Keratinocyte (primary cell): ENCODE data around the gene LRRC18. TPM values are rescaled to one million over a fixed set of nuclear protein-coding genes. Genes with fewer than 3 reads are reported as not detected.

ENCODE experiments used
- DNase-seq: peaks from one replicate; pipeline ENCODE4 v3.0.0-alpha.2; 2011; ENCODE audit warnings: low read depth, missing footprints, low spot score
- FAIRE-seq: peaks from 2 replicates; lab custom pipeline; 2011; peaks lifted over from hg19 to GRCh38; lab: Jason Lieb, UNC
- H2AFZ ChIP-seq: 2 replicates; pipeline ENCODE4 v1.6.0; 2012; ENCODE audit warnings: low read length, control low read depth, inconsistent platforms; ENCODE audit not compliant: control insufficient read depth
- H3K27ac ChIP-seq: 2 replicates; pipeline ENCODE4 v1.5.1; 2011; ENCODE audit warnings: low read length; ENCODE audit not compliant: control insufficient read depth, insufficient read depth
- H3K27me3 ChIP-seq: 3 replicates; pipeline ENCODE4 v1.6.0; 2011; ENCODE audit warnings: low read length; ENCODE audit not compliant: control insufficient read depth, insufficient read depth; ENCODE audit errors: extremely low read depth
- H3K36me3 ChIP-seq, 2 experiments: 2 replicates in 1 of 2; 3 replicates in 1 of 2; pipeline ENCODE4 v1.5.1; 2011; ENCODE audit warnings: low read length in 2 of 2, mild to moderate bottlenecking in 1 of 2; ENCODE audit not compliant: control insufficient read depth in 2 of 2, insufficient read depth in 2 of 2; ENCODE audit errors: extremely low read depth in 1 of 2
- H3K4me1 ChIP-seq: 3 replicates; pipeline ENCODE4 v1.5.1; 2011; ENCODE audit warnings: low read length; ENCODE audit not compliant: control insufficient read depth, insufficient read depth; ENCODE audit errors: extremely low read depth
- H3K4me2 ChIP-seq: 3 replicates; pipeline ENCODE4 v1.6.0; 2011; ENCODE audit warnings: low read depth, low read length; ENCODE audit not compliant: control insufficient read depth, insufficient read depth; ENCODE audit errors: extremely low read depth
- H3K4me3 ChIP-seq, 3 experiments: fragments of 200-600 bp in 1 of 3; sonication (generic) in 1 of 3; 2 replicates in 2 of 3; 3 replicates in 1 of 3; pipeline ENCODE4 v1.5.1; 2011 to 2016; ENCODE audit warnings: low read length in 3 of 3, mild to moderate bottlenecking in 3 of 3, control low read depth in 2 of 3, inconsistent platforms in 1 of 3, low read depth in 1 of 3, mixed read lengths in 1 of 3, mixed run types in 1 of 3, moderate library complexity in 1 of 3; ENCODE audit not compliant: control insufficient read depth in 2 of 3, insufficient read depth in 2 of 3; ENCODE audit errors: extremely low read depth in 1 of 3
- H3K79me2 ChIP-seq: 2 replicates; pipeline ENCODE4 v1.6.0; 2012; ENCODE audit warnings: low read length; ENCODE audit not compliant: control insufficient read depth, insufficient read depth
- H3K9ac ChIP-seq: 3 replicates; pipeline ENCODE4 v1.6.0; 2011; ENCODE audit warnings: low read length; ENCODE audit not compliant: control insufficient read depth, insufficient read depth; ENCODE audit errors: extremely low read depth
- H3K9me1 ChIP-seq: 3 replicates; pipeline ENCODE4 v1.6.0; 2011; ENCODE audit warnings: low read length; ENCODE audit not compliant: control insufficient read depth, insufficient read depth; ENCODE audit errors: extremely low read depth
- H3K9me3 ChIP-seq: 2 replicates; pipeline ENCODE4 v1.5.1; 2012; ENCODE audit warnings: low read depth, low read length; ENCODE audit not compliant: control insufficient read depth
- H4K20me1 ChIP-seq: 3 replicates; pipeline ENCODE4 v1.6.0; 2011; ENCODE audit warnings: low read length; ENCODE audit not compliant: control insufficient read depth, insufficient read depth; ENCODE audit errors: extremely low read depth
- EZH2 ChIP-seq: IDR thresholded peaks from one replicate; pipeline ENCODE4 v1.6.1; 2012; ENCODE audit warnings: inconsistent platforms, mild to moderate bottlenecking, low read length, moderate library complexity
- dilution Hi-C: fragments of 300-500 bp; cut with MboI; formaldehyde crosslinking; loops from one replicate; pipeline ENCODE4 v1.7.0; 2020; ENCODE audit warnings: low sequenced_read_pairs; ENCODE audit not compliant: extremely low pct_ligation_motif_present
- polyA plus RNA-seq, 5 experiments: library from polyadenylated mRNA; depleted of rRNA in 3 of 5; stranded (reverse) in 3 of 5; stranded (forward) in 1 of 5; unstranded in 1 of 5; fragments of >200 nt; gene quantifications; 1 replicate in 1 of 5; 2 replicates in 3 of 5; 3 replicates in 1 of 5; pipeline versions ENCODE4 v1.2.1 to v1.2.3, GENCODE V29; 2011 to 2012; ENCODE audit warnings: missing spikeins in 2 of 5, low read depth in 1 of 5, low replicate concordance in 1 of 5
- TF ChIP-seq, protein P1 (sequence below), 3 experiments: IDR thresholded peaks in 1 of 3; conservative IDR thresholded peaks in 1 of 3; optimal IDR thresholded peaks in 1 of 3; 2 replicates in 2 of 3; 3 replicates in 1 of 3; pipeline versions ENCODE3 to v1.5.1; 2011; ENCODE audit warnings: low read length in 3 of 3, mild to moderate bottlenecking in 3 of 3, moderate library complexity in 2 of 3, control low read depth in 1 of 3, inconsistent platforms in 1 of 3; ENCODE audit not compliant: insufficient read depth in 2 of 3; ENCODE audit errors: extremely low read depth in 1 of 3

LRRC18 gene
- polyA plus RNA-seq, 1 donor (not counting 4 experiments of a cell fraction or from before 2014, with no cell fraction given) = not detected

- H3K27me3 ChIP-seq = peaks cover 3% of the 10 kb centered on the region
- no peak overlapping the region for H3K9ac ChIP-seq
- no peak overlapping the region for H3K4me3 ChIP-seq
- FAIRE-seq = no peak
- H3K27ac ChIP-seq = no peak overlapping the region
- TF ChIP-seq EZH2 = no peak
- TF ChIP-seq, protein P1, sequence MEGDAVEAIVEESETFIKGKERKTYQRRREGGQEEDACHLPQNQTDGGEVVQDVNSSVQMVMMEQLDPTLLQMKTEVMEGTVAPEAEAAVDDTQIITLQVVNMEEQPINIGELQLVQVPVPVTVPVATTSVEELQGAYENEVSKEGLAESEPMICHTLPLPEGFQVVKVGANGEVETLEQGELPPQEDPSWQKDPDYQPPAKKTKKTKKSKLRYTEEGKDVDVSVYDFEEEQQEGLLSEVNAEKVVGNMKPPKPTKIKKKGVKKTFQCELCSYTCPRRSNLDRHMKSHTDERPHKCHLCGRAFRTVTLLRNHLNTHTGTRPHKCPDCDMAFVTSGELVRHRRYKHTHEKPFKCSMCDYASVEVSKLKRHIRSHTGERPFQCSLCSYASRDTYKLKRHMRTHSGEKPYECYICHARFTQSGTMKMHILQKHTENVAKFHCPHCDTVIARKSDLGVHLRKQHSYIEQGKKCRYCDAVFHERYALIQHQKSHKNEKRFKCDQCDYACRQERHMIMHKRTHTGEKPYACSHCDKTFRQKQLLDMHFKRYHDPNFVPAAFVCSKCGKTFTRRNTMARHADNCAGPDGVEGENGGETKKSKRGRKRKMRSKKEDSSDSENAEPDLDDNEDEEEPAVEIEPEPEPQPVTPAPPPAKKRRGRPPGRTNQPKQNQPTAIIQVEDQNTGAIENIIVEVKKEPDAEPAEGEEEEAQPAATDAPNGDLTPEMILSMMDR (optimal IDR thresholded peaks at IDR 0.05 in 1 of 3, IDR thresholded peaks at IDR 0.05 in 1 of 3, conservative IDR thresholded peaks at IDR 0.05 in 1 of 3; ENCODE audit: extremely low read depth in 1 of 3, insufficient read depth in 2 of 3, low read length in 3 of 3) = no peak
- H2AFZ ChIP-seq = no peak overlapping the region
- no peaks in the 10 kb centered on the region for H3K9me3 ChIP-seq
- H3K9me1 ChIP-seq = no peaks in the 10 kb centered on the region
- no peaks in the 10 kb centered on the region for H4K20me1 ChIP-seq
- dilution Hi-C loops = no loop called here
- DNase-seq = no peak
- no peaks in the 10 kb centered on the region for H3K4me1 ChIP-seq
- H3K79me2 ChIP-seq = no peaks in the 10 kb centered on the region
- H3K4me2 ChIP-seq = no peak overlapping the region
- H3K36me3 ChIP-seq = no peaks in the 10 kb centered on the region
Measured at GRCh38 chr10:48935577-48935976, 4.1 kb downstream of the LRRC18 start.

DNA sequence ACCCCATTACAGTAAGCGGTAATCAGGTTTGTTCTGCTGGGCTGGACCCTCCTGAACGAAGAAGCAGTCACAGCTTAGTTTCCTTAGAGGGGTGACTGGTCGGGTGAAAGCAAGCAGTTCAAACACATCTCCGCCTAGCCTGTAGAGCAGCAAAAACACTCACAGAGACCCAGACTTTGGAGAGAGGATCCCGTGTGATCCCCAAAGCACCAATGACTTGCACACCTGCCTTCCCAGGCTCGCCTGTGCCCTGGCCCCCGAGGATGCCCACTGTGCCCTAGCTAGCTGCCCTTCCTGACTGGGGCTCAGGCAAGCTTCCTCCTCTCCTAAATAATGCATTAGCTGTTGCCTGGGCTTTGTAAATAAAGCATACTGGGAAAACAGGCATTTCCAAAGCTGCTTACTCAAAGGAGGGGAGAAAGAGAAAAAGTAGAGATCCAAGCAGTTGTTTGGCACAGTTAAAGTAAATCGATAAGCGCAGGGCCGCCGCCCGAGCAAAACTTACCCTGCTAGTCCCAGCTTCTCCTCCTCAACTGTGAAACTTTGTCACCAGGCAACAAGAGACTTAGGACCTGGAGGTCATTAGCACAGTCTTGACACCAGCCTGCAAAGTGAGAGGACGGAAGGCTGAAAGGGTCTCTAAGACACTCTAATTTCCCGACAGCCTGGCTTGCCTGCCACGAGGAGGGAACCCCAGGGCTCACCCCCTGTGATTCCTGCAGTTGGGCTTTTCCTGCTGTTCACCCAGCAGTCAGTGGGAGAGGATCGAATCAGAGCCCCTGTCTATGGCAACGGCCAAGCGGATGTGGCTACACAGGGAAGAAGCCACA lies 4.8 kb downstream of the LRRC18 start:
- no peak overlapping the region for H3K27ac ChIP-seq
- no peaks in the 10 kb centered on the region for H3K36me3 ChIP-seq
- H3K4me1 ChIP-seq = no peaks in the 10 kb centered on the region
- H3K9me1 ChIP-seq = no peaks in the 10 kb centered on the region
- H3K27me3 ChIP-seq = peaks cover 3% of the 10 kb centered on the region
- no peak overlapping the region for H3K9ac ChIP-seq
- FAIRE-seq (no peak), DNase-seq (no peak)
- TF ChIP-seq, protein P1 (optimal IDR thresholded peaks at IDR 0.05 in 1 of 3, IDR thresholded peaks at IDR 0.05 in 1 of 3, conservative IDR thresholded peaks at IDR 0.05 in 1 of 3; ENCODE audit: extremely low read depth in 1 of 3, insufficient read depth in 2 of 3, low read length in 3 of 3) = no peak
- TF ChIP-seq EZH2 = no peak
- no peak overlapping the region for H3K4me2 ChIP-seq
- no peak overlapping the region for H2AFZ ChIP-seq
- no peak overlapping the region for H3K4me3 ChIP-seq
- H4K20me1 ChIP-seq = no peaks in the 10 kb centered on the region
- dilution Hi-C loops = no loop called here
- H3K9me3 ChIP-seq = no peaks in the 10 kb centered on the region
- H3K79me2 ChIP-seq = no peaks in the 10 kb centered on the region
